GM18867 (cell line): Measurements from ENCODE around the gene CXCL1.

Source experiments
- ATAC-seq: cut with Tn5 transposase; IDR thresholded peaks from one replicate; pipeline ENCODE4 v1.9.1; 2021; ENCODE audit warnings: mild to moderate bottlenecking, moderate library complexity; ENCODE audit not compliant: unreplicated experiment

CXCL1 gene

DNA sequence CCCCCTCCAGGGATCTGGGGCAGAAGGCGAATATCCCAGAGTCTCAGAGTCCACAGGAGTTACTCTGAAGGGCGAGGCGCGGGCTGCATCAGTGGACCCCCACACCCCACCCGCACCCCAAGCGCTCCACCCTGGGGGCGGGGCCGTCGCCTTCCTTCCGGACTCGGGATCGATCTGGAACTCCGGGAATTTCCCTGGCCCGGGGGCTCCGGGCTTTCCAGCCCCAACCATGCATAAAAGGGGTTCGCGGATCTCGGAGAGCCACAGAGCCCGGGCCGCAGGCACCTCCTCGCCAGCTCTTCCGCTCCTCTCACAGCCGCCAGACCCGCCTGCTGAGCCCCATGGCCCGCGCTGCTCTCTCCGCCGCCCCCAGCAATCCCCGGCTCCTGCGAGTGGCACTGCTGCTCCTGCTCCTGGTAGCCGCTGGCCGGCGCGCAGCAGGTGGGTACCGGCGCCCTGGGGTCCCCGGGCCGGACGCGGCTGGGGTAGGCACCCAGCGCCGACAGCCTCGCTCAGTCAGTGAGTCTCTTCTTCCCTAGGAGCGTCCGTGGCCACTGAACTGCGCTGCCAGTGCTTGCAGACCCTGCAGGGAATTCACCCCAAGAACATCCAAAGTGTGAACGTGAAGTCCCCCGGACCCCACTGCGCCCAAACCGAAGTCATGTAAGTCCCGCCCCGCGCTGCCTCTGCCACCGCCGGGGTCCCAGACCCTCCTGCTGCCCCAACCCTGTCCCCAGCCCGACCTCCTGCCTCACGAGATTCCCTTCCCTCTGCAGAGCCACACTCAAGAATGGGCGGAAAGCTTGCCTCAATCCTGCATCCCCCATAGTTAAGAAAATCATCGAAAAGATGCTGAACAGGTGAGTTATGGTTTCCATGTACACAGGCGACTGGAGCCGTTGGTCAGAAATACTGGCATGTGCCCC is at the start of gene CXCL1:
Gene CXCL1 (plus strand): TSS at position 264 of the 926 bp plus-strand sequence. CDS start 78 bp downstream, at position 342.
- ATAC-seq, result no peak

- no peak for ATAC-seq
Observed at GRCh38 chr4:73821325-73821724, 47.9 kb upstream of the CXCL1 start.

GRCh38 chr4:73822389-73822788 is 46.8 kb upstream of the CXCL1 start:
- no peak for ATAC-seq

DNA sequence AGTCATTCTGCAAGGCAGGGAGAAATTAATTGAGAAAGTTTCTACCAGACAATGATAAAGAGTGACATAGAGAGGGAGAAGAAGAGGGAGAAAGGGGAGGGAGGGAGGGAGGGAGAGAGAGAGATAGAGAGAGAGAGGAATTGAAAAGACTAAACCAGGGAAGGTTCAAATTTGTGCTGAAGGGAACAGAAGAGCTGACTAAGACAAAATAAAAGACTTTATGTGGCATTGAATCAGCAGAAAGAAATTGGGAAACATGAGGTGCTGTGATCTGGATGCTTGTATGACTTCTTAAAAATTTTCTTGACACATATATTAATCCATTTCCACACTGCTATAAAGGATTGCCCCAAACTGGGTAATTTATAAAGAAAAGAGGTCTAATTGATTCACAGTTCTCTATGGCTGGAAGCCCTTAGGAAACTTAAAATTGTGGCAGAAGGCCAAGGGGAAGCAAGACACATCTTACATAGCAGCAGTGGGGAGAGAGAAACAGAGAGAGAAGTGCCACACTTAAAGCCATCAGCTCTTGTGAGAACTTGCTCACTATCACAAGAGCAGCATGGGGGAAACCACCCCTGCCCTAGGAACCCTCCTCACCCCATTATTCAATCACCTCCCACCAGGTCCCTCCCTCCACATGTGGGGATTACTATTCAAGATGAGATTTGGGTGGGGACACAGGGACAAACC is 46.2 kb upstream of the CXCL1 start:
- no peak for ATAC-seq

DNA sequence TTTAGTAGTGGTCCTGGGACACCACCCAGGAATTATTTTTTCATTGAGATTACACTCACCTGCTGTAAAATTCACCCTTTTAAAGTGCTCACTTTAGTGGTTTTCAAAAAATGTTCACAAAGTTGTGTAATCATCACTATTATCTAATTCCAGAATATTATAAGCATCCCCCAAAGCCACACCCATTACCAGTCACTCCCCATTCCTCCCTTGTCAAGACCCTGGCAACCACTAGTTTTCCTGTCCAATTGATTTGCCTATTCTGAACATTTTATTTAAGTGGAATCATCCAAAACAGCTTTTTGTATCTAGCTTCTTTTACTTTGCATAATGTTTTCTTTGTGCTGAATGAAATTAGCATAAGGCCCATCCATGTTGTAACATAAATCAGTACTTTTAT is 45.4 kb upstream of the CXCL1 start:
- no peak for ATAC-seq

DNA sequence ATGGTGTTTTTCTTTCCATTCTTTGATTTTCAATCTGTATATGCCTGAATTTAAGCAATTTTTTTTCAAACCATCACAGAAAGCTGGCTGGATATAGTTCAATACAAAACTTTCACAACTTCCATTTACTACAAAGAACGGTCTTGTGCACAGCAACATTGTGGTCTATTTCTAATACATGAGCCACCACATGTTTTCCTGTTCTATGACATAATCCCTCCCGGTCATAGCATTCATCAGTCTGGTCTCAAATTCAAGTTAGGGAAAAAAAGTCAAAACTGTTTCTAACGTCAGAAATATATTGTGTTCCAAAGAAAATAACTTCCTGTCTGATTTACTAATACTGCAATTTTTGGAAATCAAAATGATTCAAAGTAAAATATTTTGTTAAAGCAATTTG is 40.2 kb upstream of the CXCL1 start:
- no peak for ATAC-seq

- no peak for ATAC-seq
Observed at GRCh38 chr4:73831569-73831968, 37.6 kb upstream of the CXCL1 start.

GRCh38 chr4:73832651-73833237 is 36.4 kb upstream of the CXCL1 start:
- no peak for ATAC-seq

- no peak for ATAC-seq
Observed at GRCh38 chr4:73836373-73837279, 32.6 kb upstream of the CXCL1 start, which contains the start of gene CXCL6. TSS of gene CXCL6 (plus strand) at chr4:73836678. CDS start at chr4:73836751, 73 bp downstream.

DNA sequence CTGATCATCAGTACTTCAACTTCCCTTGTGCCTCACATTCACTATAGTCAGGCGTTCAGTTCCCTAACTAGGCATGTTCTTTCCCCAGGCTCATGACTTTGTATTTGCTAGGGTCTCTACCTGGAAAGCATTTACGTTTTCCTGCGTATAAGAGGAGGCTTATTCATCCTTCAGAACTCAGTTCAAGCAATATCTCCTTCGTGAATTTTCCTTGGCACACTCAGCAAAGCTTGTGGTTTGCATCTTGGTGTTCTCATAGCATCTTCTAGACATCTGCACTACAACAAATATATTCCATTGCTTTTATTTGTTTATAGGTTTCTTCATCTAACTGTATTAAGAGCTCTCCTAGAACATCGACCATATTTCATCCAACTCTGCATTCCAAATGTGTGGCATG is 30.1 kb upstream of the CXCL1 start:
- no peak for ATAC-seq

- ATAC-seq, result no peak
Observed at GRCh38 chr4:73839715-73840114, 29.5 kb upstream of the CXCL1 start.

DNA sequence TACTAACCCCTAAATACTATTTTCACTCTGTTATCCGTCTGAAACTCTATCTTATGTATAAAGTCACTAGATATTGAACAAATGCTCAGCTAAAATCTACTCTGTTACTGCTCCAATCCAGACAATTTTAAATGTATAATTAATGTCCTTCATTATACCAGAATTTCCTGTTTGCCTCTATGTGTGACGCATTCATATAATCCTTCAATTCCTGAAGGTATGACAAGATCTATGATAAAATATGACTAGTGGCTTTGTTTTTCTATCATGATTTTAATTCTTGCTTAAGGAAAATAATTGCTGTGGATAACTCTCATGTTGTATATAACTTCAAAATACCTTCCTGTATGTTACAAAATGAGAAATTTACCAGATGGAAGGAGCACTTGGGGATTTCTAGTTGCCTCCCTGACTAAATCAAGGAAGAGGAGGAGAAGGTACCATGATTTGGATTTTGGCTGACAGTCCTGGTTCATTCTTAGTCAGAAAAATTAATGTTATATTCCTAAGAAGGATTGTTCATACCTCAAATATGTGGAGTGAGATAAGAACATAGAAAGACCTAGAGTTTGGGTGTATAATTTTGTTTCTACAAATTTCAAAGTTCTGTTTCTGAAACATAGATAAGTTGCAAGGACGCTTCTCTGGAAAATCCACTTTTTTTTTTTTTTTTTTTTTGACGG is 27.8 kb upstream of the CXCL1 start:
- no peak for ATAC-seq

DNA sequence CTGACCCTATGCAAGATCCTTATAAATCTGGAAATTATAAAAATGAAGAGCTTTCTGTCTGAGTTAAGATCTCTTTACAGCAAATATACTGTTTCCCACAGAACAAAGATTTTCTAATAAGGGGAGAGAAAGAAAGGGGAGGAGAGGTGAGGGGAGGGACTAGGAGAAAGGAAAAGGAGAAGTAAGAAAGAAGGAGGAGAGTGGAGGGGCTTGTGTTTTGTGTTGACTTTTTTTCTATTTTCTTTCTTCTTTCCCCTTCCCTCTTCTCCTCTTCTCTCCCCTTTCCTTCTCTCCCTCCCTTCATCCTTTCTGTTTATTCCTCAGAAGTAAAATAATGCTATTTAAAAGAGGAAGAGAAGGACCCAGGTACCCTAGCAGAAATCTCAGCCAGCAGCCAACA is 26.5 kb upstream of the CXCL1 start:
- ATAC-seq, result no peak

DNA sequence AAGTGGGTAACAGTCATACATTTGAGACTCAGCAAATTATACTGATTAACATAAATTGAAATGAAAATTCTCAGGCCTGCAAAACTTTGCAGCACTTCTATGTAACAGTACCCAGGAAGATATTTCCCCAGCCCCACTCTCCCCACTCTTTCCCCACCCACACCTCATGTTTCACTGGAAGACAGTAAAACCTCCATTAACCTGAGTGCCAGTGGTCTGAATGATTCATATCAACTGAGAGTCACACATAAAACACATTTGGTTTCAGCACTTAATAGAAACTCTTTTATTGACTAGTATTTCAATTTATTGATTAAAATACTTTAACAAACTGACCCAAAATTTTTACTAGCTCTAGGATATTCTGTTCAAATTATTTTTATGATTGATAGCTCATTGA is 25.8 kb upstream of the CXCL1 start:
- ATAC-seq, result no peak

GRCh38 chr4:73844345-73844744 is 24.8 kb upstream of the CXCL1 start:
- ATAC-seq, result no peak

- ATAC-seq, result no peak
Observed at GRCh38 chr4:73844806-73845205, 24.4 kb upstream of the CXCL1 start.

DNA sequence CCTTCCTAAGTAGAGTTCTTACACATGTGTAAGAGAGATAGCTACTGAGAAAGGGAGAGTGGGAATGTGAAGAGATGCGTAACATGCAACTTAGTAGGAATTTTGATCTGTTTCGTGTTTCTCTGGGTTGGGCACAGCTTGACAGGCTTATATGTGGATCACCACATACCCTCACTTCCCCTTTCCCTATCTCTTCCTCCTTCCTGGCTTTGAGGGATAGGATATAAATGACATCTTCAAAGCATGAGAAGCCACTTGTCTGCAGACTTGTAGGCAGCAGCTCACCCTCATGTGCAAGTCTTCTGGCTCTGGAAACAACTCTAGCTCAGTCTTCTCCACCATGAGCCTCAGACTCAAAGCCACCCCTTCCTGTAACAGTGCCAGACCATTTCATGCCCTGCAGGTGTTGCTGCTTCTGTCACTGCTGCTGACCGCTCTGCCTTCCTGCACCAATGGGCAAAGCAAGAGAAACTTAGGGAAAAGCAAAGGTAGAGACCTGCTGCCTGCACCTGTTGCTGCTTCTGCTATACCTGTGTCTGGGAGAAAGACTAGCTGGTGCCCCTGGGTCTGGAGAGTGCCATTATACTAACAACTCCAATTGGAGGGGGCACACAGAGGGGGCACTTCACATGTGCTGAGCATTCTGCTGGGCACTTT is 21.5 kb upstream of the CXCL1 start:
- ATAC-seq, result no peak

GRCh38 chr4:73848183-73848777 is 20.9 kb upstream of the CXCL1 start:
- ATAC-seq, result no peak
